OCI-LY1 (cell line): ENCODE results near the gene ROR2.

Source experiments
- CTCF ChIP-seq: fragments of 200-600 bp; sonication (generic), shearing (Covaris generic); IDR thresholded peaks from 2 replicates; pipeline ENCODE4 v1.5.1; 2017; ENCODE audit warnings: mild to moderate bottlenecking, antibody characterized with exemption, low read length, moderate library complexity, mixed read lengths
- EZH2 ChIP-seq: fragments of 200-600 bp; sonication (generic), shearing (Covaris generic); IDR thresholded peaks from 2 replicates; pipeline ENCODE4 v1.8.0; 2017; ENCODE audit warnings: borderline replicate concordance, mixed run types, mild to moderate bottlenecking, antibody characterized with exemption, low read length, moderate library complexity, mixed read lengths

GRCh38 chr9:91642771-91643170, 307.3 kb downstream of the ROR2 start:
- TF ChIP-seq CTCF = no peak
- TF ChIP-seq EZH2 = no peak
